ENCODE data around the gene NCAPD2. TPM values are rescaled to one million over a fixed set of nuclear protein-coding genes. Genes with fewer than 3 reads are reported as not detected.
A peak's percentile ranks its signal among the peaks of the same experiment; 100 is the strongest.

NCAPD2 gene
- total and polyA plus RNA-seq, 7 donors: 9.0 to 89.5 (median 13.3) TPM

GRCh38 chr12:6569786-6570185 is 75.9 kb downstream of the NCAPD2 start:
- peaks cover 40 to 72% (median 53%) of the 10 kb centered on the region in 4 donors for H3K36me3 ChIP-seq
- intact Hi-C loops (cut with DNase I): loop anchor here (5.0 kb wide), 1 partner anchor 38 kb away; the partner anchor contains the start of gene CHD4
- H3K4me1 ChIP-seq: peaks cover 2 to 26% (median 17%) of the 10 kb centered on the region in 4 donors
- TF ChIP-seq POLR2AphosphoS5 (IDR thresholded peaks at IDR 0.05): no peak
- TF ChIP-seq CTCF (IDR thresholded peaks at IDR 0.05): no peak
- TF ChIP-seq POLR2A (IDR thresholded peaks at IDR 0.05): no peak
- TF ChIP-seq EP300 (IDR thresholded peaks at IDR 0.05): no peak
- peak overlapping the region in 2 of 4 donors; percentile 87 to 93 for H3K27ac ChIP-seq
- no peak overlapping the region for H3K4me3 ChIP-seq
- H3K9me3 ChIP-seq: no peaks in the 10 kb centered on the region
- DNase-seq: no peak
- no peaks in the 10 kb centered on the region for H3K27me3 ChIP-seq
- 35 to 72% methylated on average over 7 of the region's 7 CpGs for WGBS, 2 donors

GRCh38 chr12:6570264-6570887 is 76.5 kb downstream of the NCAPD2 start:
- no peak overlapping the region for H3K4me3 ChIP-seq
- no peak for TF ChIP-seq CTCF (IDR thresholded peaks at IDR 0.05)
- TF ChIP-seq POLR2A (IDR thresholded peaks at IDR 0.05): no peak
- no peak for TF ChIP-seq POLR2AphosphoS5 (IDR thresholded peaks at IDR 0.05)
- no peak for TF ChIP-seq EP300 (IDR thresholded peaks at IDR 0.05)
- 62 to 75% methylated on average over 7 of the region's 7 CpGs for WGBS, 2 donors
- no peaks in the 10 kb centered on the region for H3K27me3 ChIP-seq
- DNase-seq: no peak
- intact Hi-C loops (cut with DNase I): no loop called here
- H3K9me3 ChIP-seq: no peaks in the 10 kb centered on the region
- H3K4me1 ChIP-seq: peaks cover 2 to 26% (median 17%) of the 10 kb centered on the region in 4 donors
- no peak overlapping the region for H3K27ac ChIP-seq
- H3K36me3 ChIP-seq: peaks cover 40 to 77% (median 58%) of the 10 kb centered on the region in 4 donors

GRCh38 chr12:6573001-6573400 is 79.1 kb downstream of the NCAPD2 start:
- intact Hi-C loops (cut with DNase I): no loop called here
- no peak for TF ChIP-seq POLR2A (IDR thresholded peaks at IDR 0.05)
- TF ChIP-seq EP300 (IDR thresholded peaks at IDR 0.05): no peak
- no peak for TF ChIP-seq CTCF (IDR thresholded peaks at IDR 0.05)
- TF ChIP-seq POLR2AphosphoS5 (IDR thresholded peaks at IDR 0.05): no peak
- H3K4me3 ChIP-seq: no peak overlapping the region
- WGBS, 2 donors: 91 to 93% methylated on average over 8 of the region's 8 CpGs
- H3K27ac ChIP-seq: no peak overlapping the region
- no peak for DNase-seq
- peaks cover 46 to 90% (median 77%) of the 10 kb centered on the region in 4 donors for H3K36me3 ChIP-seq
- H3K27me3 ChIP-seq: no peaks in the 10 kb centered on the region
- H3K9me3 ChIP-seq: no peaks in the 10 kb centered on the region
- H3K4me1 ChIP-seq: peaks cover 2 to 12% (median 7%) of the 10 kb centered on the region in 4 donors

GRCh38 chr12:6574576-6575295 is 80.8 kb downstream of the NCAPD2 start:
- TF ChIP-seq CTCF (IDR thresholded peaks at IDR 0.05) (no peak), EP300 (IDR thresholded peaks at IDR 0.05) (no peak), POLR2A (IDR thresholded peaks at IDR 0.05) (no peak), POLR2AphosphoS5 (IDR thresholded peaks at IDR 0.05) (no peak)
- H3K27ac ChIP-seq: no peak overlapping the region
- no peaks in the 10 kb centered on the region for H3K9me3 ChIP-seq
- intact Hi-C loops (cut with DNase I): no loop called here
- peaks cover 53 to 98% (median 89%) of the 10 kb centered on the region in 4 donors for H3K36me3 ChIP-seq
- no peaks in the 10 kb centered on the region for H3K27me3 ChIP-seq
- 82 to 85% methylated on average over 4 of the region's 4 CpGs for WGBS, 2 donors
- no peak overlapping the region for H3K4me3 ChIP-seq
- no peaks in the 10 kb centered on the region for H3K4me1 ChIP-seq
- no peak for DNase-seq
